GM15510 (cell line): Measurements from ENCODE around the gene NOC2L.

ENCODE experiments used
- POLR2A ChIP-seq: IDR thresholded peaks from 3 replicates; pipeline ENCODE4 v1.6.1; 2011; ENCODE audit warnings: borderline replicate concordance; ENCODE audit not compliant: insufficient read length; ENCODE audit errors: extremely low read depth

Gene NOC2L

GRCh38 chr1:997993-998744 lies 39.1 kb upstream of the NOC2L start:
- TF ChIP-seq POLR2A: no peak

GRCh38 chr1:997713-997992 lies 38.6 kb upstream of the NOC2L start:
- TF ChIP-seq POLR2A: no peak

DNA sequence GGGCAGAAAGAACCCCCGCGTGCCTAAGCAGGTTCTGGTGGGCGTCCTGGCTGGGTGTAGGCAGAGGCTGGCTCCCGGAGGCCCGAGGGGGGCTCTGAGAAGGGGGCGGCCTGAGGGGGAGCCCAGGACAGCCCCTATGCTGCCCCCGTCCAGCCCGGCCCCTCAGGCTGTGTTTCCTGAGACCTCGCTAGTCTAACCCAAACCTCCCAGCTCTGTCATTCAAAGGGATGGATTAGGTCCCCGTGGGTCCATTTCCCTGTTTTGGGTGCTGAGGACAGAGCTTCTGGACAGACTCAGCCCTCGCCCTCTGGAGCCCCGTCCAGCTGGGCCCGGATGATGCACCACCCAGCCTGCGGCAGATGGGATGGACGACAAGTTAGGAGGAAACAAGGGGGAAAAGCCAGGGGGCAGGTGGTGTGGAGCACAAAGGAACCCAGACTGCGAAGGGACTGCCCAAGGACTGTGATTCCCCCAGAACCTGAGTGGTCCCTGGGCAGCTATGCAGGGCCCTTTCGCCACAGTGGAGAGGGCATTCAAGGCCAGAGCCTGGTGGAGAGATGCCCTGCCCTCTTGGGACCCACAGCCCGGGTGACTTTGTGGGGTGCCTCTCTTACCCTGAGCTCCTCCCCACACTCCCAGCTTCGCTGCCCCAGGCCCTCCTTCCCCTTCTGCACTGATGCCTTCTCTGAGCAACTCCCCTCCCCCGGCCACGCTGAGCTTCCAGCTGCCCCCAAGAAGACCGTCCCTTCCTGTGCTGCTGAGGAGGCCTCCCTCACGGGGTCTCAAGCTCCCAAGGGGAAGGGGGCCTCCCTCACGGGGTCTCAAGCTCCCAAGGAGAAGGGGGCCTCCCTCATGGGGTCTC lies 38.0 kb upstream of the NOC2L start:
- no peak for TF ChIP-seq POLR2A

DNA sequence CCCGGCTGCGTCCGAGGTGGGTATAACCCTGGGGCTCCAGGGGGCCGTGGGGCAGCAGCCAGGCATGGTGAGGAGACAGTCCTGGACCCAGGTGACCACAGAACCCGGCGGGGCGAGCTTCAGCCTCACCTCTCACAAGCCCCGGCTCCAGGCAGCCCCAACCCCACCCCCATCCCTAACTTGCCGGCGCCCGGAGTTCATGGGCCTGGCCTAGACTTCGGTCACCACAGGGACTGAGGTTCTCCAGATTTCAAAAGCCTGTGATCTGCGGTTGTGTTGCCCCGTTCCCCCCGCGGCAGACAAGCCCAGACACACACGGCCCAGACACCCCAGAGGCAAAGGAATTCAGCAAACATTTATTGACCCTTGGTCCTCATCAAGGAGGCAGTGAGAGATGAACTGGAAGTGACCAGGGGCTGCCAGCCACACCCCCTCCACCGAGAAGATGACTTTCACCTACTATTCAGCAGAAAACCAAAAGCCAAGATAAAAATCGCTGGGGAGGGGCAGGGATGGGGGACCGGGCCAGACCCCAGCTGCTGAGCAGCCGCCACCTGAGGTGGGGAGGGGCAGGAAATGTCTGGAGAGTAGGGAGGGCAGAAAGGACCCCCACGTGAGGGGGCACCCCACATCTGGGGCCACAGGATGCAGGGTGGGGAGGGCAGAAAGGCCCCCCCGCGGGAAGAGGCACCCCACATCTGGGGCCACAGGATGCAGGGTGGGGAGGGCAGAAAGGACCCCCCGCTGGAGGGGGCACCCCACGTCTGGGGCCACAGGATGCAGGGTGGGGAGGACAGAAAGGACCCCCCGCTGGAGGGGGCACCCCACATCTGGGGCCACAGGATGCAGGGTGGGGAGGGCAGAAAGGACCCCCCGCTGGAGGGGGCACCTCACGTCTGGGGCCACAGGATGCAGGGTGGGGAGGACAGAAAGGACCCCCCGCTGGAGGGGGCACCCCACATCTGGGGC lies 36.9 kb upstream of the NOC2L start:
- TF ChIP-seq POLR2A: no peak

GRCh38 chr1:993379-993995 lies 34.4 kb upstream of the NOC2L start:
- no peak for TF ChIP-seq POLR2A

DNA sequence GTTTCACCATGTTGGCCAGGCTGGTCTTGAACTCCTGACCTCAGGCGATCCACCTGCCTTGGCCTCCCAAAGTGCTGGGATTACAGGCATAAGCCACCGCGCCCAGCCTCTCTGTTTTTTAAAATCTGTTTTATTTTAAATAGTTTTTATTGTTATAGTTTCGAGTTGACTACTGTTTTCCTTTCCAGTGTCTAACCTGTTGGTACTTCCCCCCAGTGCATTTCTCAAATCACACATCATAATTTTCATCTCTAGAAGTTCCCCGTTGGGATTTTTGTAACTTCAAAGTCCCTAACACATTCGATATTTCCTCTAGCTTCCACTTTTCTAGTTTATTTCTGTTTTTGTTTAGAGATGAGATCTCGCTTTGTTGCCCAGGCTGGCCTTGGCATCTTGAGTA lies 33.3 kb upstream of the NOC2L start:
- no peak for TF ChIP-seq POLR2A

GRCh38 chr1:991895-992294 lies 32.8 kb upstream of the NOC2L start:
- TF ChIP-seq POLR2A: no peak

DNA sequence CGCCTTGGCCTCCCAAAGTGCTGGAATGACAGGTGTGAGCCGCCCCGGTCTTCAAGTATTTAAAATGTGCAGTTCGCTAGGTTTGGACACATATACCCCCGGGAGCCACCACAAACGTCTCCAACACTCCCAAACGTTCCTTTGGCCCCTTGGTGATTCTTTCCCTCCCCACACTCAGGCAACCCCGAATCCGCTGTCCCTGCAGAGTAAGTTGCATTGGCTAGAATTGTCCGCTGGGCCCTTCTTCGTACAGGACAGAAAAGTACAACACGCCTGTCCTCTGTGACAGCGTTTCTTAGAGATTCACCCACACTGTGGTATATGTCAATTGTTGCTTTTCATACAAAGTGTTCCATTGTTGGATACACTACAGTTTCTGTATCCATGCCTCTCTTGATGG lies 26.1 kb upstream of the NOC2L start:
- TF ChIP-seq POLR2A: no peak

DNA sequence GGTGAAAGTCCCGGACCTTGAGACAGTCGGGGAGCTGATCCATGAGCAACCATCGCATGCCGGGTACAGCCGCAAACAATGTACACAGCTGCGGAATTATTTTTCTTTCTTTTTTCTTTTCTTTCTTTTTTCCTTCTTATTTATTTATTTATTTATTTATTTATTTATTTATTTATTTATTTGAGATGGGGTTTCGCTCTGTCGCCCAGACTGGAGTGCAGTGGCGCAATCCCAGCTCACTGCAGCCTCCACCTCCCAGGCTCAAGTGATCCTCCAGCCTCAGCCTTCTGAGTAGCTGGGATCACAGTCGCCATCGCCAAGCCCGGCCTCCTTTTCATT lies 25.4 kb upstream of the NOC2L start:
- no peak for TF ChIP-seq POLR2A

GRCh38 chr1:983798-984475 lies 24.9 kb upstream of the NOC2L start:
- TF ChIP-seq POLR2A: no peak

DNA sequence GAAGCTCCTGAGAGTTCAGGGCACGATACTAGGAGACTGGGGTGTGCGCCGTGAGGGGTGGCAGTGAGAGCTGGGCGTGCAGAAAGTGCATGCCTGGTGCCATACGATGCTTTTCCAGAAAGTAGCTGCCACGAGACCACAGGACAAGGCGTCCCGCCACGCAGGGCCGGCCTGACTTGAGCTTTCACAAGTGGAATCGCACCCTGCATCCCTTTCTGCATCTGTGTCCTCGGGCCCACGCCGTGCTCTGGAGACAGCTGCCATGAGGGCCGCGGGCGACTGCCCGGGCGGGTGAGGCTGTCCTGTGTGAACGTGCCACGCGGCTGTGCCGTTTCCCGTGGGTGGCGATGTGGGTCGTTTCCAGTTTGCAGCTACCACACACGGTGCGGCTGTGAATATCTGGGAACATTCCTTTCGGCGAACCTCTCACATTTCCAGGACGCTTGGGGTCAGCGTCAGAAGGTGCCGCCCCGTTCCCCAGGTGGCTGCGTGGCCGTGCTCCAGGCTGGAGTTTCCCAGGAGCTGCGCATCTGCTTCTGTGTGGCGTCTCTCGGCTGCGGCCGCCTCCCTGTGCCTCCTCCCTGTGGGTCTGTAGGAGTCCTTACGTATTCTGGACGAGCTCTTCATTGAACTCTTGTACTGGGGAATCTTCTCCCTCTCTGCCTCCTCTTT lies 23.8 kb upstream of the NOC2L start:
- no peak for TF ChIP-seq POLR2A

DNA sequence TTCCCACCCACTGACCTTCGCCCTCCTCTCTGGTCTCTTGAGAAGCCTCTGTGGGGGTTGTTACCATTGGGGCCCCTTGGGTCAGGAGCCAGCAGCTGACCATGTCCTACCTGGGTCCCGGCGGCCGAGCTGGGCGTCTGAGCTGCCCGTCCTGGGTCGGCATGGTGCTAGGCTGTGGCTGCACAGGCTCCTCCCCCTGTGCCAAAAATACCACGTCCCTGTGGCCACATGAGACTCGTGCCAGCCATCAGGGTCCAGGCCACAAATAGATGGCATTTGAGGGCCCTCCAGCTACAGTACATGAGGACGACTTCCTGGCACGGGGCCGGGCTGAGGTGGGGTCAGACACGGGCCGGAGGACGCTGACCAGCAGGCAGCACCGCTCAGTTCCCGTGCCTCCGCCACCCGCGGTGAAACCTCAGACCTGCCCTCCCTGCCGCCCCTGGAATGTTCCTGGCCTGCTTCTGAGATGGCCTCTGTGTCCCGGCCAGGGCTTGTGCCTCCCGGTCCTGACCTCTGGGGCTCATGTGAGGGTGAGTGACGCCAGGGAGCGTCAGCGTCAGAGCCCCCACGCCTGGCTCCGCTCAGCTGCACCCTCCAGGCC lies 23.0 kb upstream of the NOC2L start, which contains the start of gene PERM1:
TSS of gene PERM1 (minus strand) at position 139 of the 604 bp plus-strand sequence. CDS start 1,064 bp downstream, outside the sequence.
- no peak for TF ChIP-seq POLR2A

- no peak for TF ChIP-seq POLR2A
Observed at GRCh38 chr1:981491-981954, 22.5 kb upstream of the NOC2L start.
